ENCODE data around the gene CBLN3.

CBLN3 gene

DNA sequence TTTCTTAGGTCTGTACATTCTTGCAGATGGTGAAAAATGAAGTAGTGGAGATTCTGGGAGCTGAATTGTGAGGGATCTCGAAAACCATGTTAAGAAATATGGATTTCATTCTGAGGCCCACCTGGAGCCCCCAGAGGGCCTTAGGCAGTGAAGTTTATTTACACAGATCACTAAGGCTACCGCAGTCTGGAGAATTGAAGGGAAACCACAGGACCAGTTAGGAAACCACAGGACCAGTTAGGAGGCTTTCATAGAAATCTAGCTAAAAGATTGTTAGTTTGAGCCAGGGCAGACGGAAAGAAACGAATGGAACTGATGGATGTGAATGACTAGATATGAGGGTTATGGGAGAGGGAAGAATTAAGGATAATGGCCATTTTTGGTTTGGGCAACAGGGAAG lies 7.2 kb downstream of the CBLN3 start:
- TF ChIP-seq, protein P1, sequence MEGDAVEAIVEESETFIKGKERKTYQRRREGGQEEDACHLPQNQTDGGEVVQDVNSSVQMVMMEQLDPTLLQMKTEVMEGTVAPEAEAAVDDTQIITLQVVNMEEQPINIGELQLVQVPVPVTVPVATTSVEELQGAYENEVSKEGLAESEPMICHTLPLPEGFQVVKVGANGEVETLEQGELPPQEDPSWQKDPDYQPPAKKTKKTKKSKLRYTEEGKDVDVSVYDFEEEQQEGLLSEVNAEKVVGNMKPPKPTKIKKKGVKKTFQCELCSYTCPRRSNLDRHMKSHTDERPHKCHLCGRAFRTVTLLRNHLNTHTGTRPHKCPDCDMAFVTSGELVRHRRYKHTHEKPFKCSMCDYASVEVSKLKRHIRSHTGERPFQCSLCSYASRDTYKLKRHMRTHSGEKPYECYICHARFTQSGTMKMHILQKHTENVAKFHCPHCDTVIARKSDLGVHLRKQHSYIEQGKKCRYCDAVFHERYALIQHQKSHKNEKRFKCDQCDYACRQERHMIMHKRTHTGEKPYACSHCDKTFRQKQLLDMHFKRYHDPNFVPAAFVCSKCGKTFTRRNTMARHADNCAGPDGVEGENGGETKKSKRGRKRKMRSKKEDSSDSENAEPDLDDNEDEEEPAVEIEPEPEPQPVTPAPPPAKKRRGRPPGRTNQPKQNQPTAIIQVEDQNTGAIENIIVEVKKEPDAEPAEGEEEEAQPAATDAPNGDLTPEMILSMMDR (IDR thresholded peaks at IDR 0.05; ENCODE audit: insufficient read depth, missing control alignments), result no peak
- FAIRE-seq (no peak), DNase-seq (ENCODE audit: insufficient read length, low spot score) (no peak)

DNA sequence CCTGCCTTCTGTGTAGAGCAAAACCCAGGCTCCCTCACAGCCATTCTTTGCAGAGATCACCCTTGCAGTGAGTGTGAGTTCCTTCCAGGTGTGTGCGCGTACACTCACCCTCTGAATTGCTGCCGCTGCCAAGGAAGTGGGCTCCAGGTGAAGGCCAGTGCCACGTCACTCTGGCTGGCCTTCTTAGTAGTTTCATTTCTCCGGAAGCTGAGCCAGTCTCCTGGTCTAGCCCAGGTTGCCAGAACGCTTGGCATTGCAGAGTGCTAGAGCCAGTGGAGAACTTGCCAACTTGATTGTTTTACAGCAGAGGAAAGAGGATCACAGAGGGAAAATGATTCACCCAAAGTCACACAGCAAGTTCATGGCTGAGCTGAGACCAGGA lies 11.0 kb downstream of the CBLN3 start:
- TF ChIP-seq, protein P1 (IDR thresholded peaks at IDR 0.05; ENCODE audit: insufficient read depth, missing control alignments), result no peak
- FAIRE-seq (no peak), DNase-seq (ENCODE audit: insufficient read length, low spot score) (no peak)

DNA sequence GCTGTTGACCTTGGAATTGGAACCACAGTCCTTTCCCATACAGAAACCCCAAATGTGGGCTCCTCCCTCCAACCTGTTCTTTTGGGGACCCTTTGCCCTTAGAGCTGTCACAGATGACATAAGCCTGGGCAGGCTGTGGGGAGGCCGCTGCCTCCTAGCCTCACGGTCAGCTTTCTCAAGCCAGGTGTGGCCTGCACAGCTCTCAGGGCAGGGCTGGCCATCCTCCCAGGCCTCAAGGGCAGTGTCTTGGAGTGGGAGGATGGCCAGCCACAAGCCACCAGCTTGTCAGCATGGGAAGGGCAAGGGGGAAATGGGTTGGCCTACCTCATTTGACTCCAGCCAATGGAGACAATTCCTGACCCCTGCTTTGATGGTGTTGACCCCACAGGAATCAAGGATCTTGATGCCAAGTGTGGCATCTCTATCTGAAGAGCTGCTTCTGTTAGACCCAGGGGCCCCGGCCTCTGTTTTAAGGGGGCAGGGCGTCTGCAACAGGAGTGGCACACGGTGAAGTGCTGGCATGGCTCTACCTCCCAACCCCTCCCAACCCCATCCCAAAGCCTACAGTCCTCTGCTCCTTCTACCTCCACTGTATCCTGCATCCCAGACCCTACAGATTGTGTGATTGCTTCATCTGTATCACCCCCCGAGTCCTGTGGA lies 11.5 kb downstream of the CBLN3 start:
- FAIRE-seq (no peak), DNase-seq (ENCODE audit: insufficient read length, low spot score) (no peak)
- TF ChIP-seq, protein P1 (IDR thresholded peaks at IDR 0.05; ENCODE audit: insufficient read depth, missing control alignments), result no peak

DNA sequence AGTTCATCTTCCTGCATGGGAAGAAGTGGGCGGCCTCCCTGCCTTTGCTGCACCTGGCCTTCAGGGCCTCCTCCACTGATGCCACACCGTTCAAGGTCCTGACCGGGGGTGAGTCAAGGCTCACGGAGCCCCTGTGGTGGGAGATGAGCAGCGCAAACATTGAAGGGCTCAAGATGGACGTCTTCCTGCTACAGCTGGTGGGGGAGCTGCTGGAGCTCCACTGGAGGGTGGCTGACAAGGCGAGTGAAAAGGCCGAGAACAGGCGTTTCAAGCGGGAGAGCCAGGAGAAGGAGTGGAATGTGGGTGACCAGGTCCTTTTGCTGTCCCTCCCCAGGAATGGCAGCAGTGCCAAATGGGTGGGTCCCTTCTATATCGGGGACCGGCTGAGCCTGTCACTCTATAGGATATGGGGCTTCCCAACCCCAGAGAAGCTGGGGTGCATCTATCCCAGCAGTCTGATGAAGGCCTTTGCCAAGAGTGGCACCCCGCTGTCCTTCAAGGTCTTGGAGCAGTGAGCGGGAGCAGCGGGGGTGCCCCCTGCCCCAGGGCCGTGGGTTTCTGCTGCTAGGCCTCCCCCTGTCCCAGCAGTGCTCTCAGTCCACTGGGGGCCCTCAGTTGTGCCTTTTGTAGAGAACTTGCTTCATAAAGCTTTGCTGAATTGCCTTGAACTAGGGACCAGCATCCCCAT lies 12.4 kb downstream of the CBLN3 start:
- no peak for FAIRE-seq
- DNase-seq (ENCODE audit: insufficient read length, low spot score), result no peak
- TF ChIP-seq, protein P1 (IDR thresholded peaks at IDR 0.05; ENCODE audit: insufficient read depth, missing control alignments), result no peak

DNA sequence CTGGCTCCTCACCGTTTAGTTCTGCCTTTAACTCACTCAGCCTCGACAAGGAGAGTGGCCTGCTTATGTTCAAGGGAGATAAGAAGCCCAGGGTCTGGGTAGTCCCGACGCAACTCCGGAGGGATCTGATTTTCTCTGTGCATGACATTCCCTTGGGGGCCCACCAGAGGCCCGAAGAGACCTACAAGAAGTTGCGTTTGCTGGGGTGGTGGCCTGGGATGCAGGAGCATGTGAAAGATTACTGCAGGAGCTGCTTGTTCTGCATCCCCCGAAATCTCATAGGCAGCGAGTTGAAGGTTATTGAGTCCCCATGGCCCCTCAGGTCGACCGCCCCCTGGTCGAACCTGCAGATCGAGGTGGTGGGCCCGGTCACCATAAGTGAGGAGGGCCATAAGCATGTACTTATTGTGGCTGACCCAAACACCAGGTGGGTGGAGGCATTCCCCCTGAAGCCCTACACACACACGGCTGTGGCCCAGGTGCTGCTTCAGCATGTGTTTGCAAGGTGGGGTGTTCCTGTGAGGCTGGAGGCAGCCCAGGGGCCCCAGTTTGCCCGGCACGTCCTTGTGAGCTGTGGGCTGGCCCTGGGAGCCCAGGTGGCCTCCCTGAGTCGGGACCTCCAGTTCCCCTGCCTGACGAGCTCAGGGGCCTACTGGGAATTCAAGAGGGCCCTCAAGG lies 13.1 kb downstream of the CBLN3 start:
- TF ChIP-seq, protein P1 (IDR thresholded peaks at IDR 0.05; ENCODE audit: insufficient read depth, missing control alignments), result no peak
- FAIRE-seq (no peak), DNase-seq (ENCODE audit: insufficient read length, low spot score) (no peak)

DNA sequence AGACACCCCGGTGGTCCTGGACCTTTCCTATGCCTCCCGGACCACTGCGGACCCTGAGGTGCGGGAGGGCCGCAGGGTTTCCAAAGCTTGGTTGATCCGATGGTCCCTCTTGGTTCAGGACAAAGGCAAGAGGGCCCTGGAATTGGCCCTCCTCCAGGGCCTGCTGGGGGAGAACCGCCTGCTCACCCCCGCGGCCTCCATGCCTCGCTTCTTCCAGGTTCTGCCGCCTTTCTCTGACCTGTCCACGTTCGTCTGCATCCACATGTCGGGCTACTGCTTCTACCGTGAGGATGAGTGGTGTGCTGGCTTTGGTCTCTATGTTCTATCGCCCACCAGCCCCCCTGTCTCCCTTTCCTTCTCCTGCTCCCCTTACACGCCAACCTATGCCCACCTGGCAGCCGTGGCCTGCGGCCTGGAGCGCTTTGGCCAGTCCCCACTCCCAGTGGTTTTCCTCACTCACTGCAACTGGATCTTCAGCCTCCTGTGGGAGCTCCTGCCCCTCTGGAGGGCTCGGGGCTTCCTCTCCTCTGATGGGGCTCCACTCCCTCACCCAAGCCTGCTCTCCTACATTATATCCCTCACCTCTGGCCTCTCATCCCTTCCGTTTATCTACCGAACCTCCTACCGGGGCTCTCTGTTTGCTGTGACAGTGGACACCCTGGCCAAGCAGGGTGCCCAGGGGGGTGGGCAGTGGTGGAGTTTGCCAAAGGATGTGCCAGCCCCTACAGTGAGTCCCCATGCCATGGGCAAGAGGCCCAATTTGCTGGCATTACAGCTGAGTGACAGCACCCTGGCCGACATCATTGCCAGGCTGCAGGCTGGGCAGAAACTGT lies 13.8 kb downstream of the CBLN3 start:
- TF ChIP-seq, protein P1 (IDR thresholded peaks at IDR 0.05; ENCODE audit: insufficient read depth, missing control alignments), result no peak
- FAIRE-seq, result no peak
- no peak for DNase-seq (ENCODE audit: insufficient read length, low spot score)

Data from D721Med (cell line).